Measurements from ENCODE around the gene C1QL1. TPM values are rescaled to one million over a fixed set of nuclear protein-coding genes. Genes with fewer than 3 reads are reported as not detected.
A peak's percentile ranks its signal among the peaks of the same experiment; 100 is the strongest.

Gene C1QL1
- total RNA-seq, 1 experiment from 2014 or later: 3.5 TPM

GRCh38 chr17:44940317-44940716 lies 27.8 kb downstream of the C1QL1 start:
- Histone ChIP-seq H3K9ac (ENCODE audit: low read length) (peak overlapping the region; percentile 16; the same call in 1 of the 2 replicates), H3K4me1 (ENCODE audit: control insufficient read depth in 1 of 2, insufficient read depth in 2 of 2, low read length in 2 of 2) (peaks cover 22 to 37% of the 10 kb centered on the region in 2 experiments), H3K27me3 (ENCODE audit: insufficient read depth, low read length) (no peaks in the 10 kb centered on the region), H4K20me1 (ENCODE audit: insufficient read depth) (peaks cover 5% of the 10 kb centered on the region; the same call in 1 of the 2 replicates), H3K4me2 (ENCODE audit: low read length) (peak overlapping the region; percentile 53), H3K9me2 (ENCODE audit: insufficient read depth) (no peaks in the 10 kb centered on the region), H2AFZ (ENCODE audit: low read depth, low read length, poor library complexity, severe bottlenecking) (no peak overlapping the region), H3K79me2 (ENCODE audit: insufficient read depth, low read length) (peaks cover 97% of the 10 kb centered on the region), H3K9me3 (ENCODE audit: control insufficient read depth in 1 of 2, insufficient read depth in 1 of 2, low read depth in 1 of 2, low read length in 2 of 2) (peaks cover 0 to 4% of the 10 kb centered on the region in 2 experiments; a peak in 1 of 4 replicates), H3K27ac (ENCODE audit: low read depth, low read length) (peak overlapping the region; percentile 38; the same call in 1 of the 2 replicates), H3K36me3 (ENCODE audit: control insufficient read depth in 1 of 2, insufficient read depth in 2 of 2, low read length in 2 of 2) (peaks cover 10 to 56% of the 10 kb centered on the region in 2 experiments; a peak in 3 of 4 replicates), H3K4me3 (replicated peaks in 1 of 2; ENCODE audit: low read depth in 1 of 2, low read length in 2 of 2) (peak overlapping the region in 1 of 2 experiments; percentile 13; a peak in 1 of 4 replicates)
- TF ChIP-seq POLR2A (IDR thresholded peaks at IDR 0.05; ENCODE audit: borderline replicate concordance, extremely low read depth, insufficient read depth, insufficient read length) (no peak), REST (IDR thresholded peaks at IDR 0.05; ENCODE audit: low read depth) (no peak), ZBTB33 (IDR thresholded peaks at IDR 0.05; ENCODE audit: extremely low read depth, insufficient replicate concordance, low read length) (no peak), ZFX (IDR thresholded peaks at IDR 0.05) (no peak), YY1 (IDR thresholded peaks at IDR 0.05; ENCODE audit: extremely low read depth, insufficient replicate concordance, low read depth, low read length) (no peak), SIN3A (IDR thresholded peaks at IDR 0.05; ENCODE audit: low read depth) (no peak), SP1 (IDR thresholded peaks at IDR 0.05; ENCODE audit: low read depth) (no peak), JUND (IDR thresholded peaks at IDR 0.05) (no peak), SRF (IDR thresholded peaks at IDR 0.05; ENCODE audit: low read depth) (no peak)
- peak; percentile 63; the same call in 1 of the 2 replicates for ATAC-seq
- ChIA-PET CTCF (interaction anchor here (2.5 kb wide), 1 partner anchor 20 kb away, joined by 6 read pairs; no protein-coding TSS in a partner anchor), RAD21 (ENCODE audit: low non-redundant PET in 1 of 2, low total read pairs in 2 of 2, uncharacterized antibody in 2 of 2, unreplicated experiment in 2 of 2) (no interaction called here), POLR2A (no interaction called here)
- no peak for DNase-seq (ENCODE audit: low read depth, low spot score)
- BruUV-seq (replicated peaks): no TSS peak
- intact Hi-C loops (cut with micrococcal nuclease): no loop called here
